GM23338 (cell line): ENCODE data around the gene PNLIPRP2. TPM values are rescaled to one million over a fixed set of nuclear protein-coding genes. Genes with fewer than 3 reads are reported as not detected.

Experiments
- ATAC-seq: fragments of 200-7000 bp; cut with Tn5 transposase; 3 replicates; pipeline ENCODE4 v1.9.1; 2020
- DNase-seq: peaks from one replicate; pipeline ENCODE4 v3.0.0-alpha.2; 2015; ENCODE audit warnings: low spot score
- H2AFZ ChIP-seq: fragments of 200-600 bp; sonication (generic); 2 replicates; pipeline ENCODE4 v1.8.0; 2016; ENCODE audit warnings: antibody characterized with exemption, mild to moderate bottlenecking, moderate library complexity
- H3F3A ChIP-seq: fragments of 200-600 bp; sonication (generic); replicated peaks from 2 replicates; pipeline ENCODE4 v1.8.0; 2017; ENCODE audit warnings: antibody characterized with exemption, mixed run types, low read depth
- H3K27ac ChIP-seq: fragments of 200-600 bp; sonication (generic); 2 replicates; pipeline ENCODE4 v1.6.1; 2016; ENCODE audit warnings: low read depth
- H3K27me3 ChIP-seq: fragments of 200-600 bp; sonication (generic); 2 replicates; pipeline ENCODE4 v1.8.0; 2016; ENCODE audit warnings: mild to moderate bottlenecking, mixed run types, moderate library complexity; ENCODE audit not compliant: insufficient read depth
- H3K36me3 ChIP-seq: fragments of 200-600 bp; sonication (generic); 2 replicates; pipeline ENCODE4 v1.8.0; 2016; ENCODE audit warnings: mild to moderate bottlenecking; ENCODE audit not compliant: insufficient read depth
- H3K4me1 ChIP-seq: fragments of 200-600 bp; sonication (generic); 2 replicates; pipeline ENCODE4 v1.8.0; 2016; ENCODE audit warnings: mild to moderate bottlenecking, moderate library complexity; ENCODE audit not compliant: insufficient read depth
- H3K4me2 ChIP-seq: fragments of 200-600 bp; sonication (generic); 2 replicates; pipeline ENCODE4 v1.7.1; 2017; ENCODE audit warnings: mixed run types
- H3K4me3 ChIP-seq: fragments of 200-600 bp; sonication (generic); 2 replicates; pipeline ENCODE4 v1.6.1; 2016; ENCODE audit warnings: mixed run types
- H3K79me2 ChIP-seq: fragments of 200-600 bp; sonication (generic); replicated peaks from 2 replicates; pipeline ENCODE4 v1.8.0; 2017; ENCODE audit warnings: mild to moderate bottlenecking; ENCODE audit not compliant: insufficient read depth
- H3K9me2 ChIP-seq: fragments of 200-600 bp; sonication (generic); 2 replicates; pipeline ENCODE4 v1.8.0; 2017; ENCODE audit not compliant: insufficient read depth
- H4K20me1 ChIP-seq: fragments of 200-600 bp; sonication (generic); replicated peaks from 2 replicates; pipeline ENCODE4 v1.8.0; 2017; ENCODE audit warnings: mild to moderate bottlenecking; ENCODE audit not compliant: insufficient read depth
- H3K27ac Mint-ChIP-seq: 2 replicates; pipeline ENCODE4 v1.8.0; 2020; ENCODE audit warnings: inconsistent platforms, mild to moderate bottlenecking, moderate library complexity, mixed read lengths
- H3K27me3 Mint-ChIP-seq: 3 replicates; pipeline ENCODE4 v1.8.0; 2022; ENCODE audit warnings: low read depth, mild to moderate bottlenecking, moderate library complexity, mixed read lengths, inconsistent platforms; ENCODE audit not compliant: insufficient read depth, poor library complexity
- H3K36me3 Mint-ChIP-seq: 3 replicates; pipeline ENCODE4 v1.8.0; 2021; ENCODE audit warnings: low read depth, mild to moderate bottlenecking, inconsistent platforms, moderate library complexity, mixed read lengths
- H3K4me1 Mint-ChIP-seq: 3 replicates; pipeline ENCODE4 v1.8.0; 2020; ENCODE audit warnings: mild to moderate bottlenecking, inconsistent platforms, mixed read lengths
- H3K4me3 Mint-ChIP-seq: 3 replicates; pipeline ENCODE4 v1.8.0; 2021; ENCODE audit warnings: moderate library complexity, mild to moderate bottlenecking, inconsistent platforms, mixed read lengths
- H3K9me3 Mint-ChIP-seq: 3 replicates; pipeline ENCODE4 v1.8.0; 2020; ENCODE audit warnings: moderate library complexity, mild to moderate bottlenecking, inconsistent platforms, mixed read lengths
- ZNF331 ChIP-seq: fragments of 250-450 bp; sonication (Bioruptor Pico); IDR thresholded peaks from 2 replicates; pipeline ENCODE4 v1.5.0; 2020; ENCODE audit warnings: low read depth, mild to moderate bottlenecking, moderate library complexity
- polyA plus RNA-seq: library from polyadenylated mRNA; unstranded; fragments of >200 nt; fragmentation: Nextera tagmentation; extraction: Ambion mirVana; gene quantifications from 2 replicates; pipeline ENCODE4 v1.2.1, GENCODE V29; 2016
- total RNA-seq: library from RNA; depleted of rRNA; stranded (reverse); fragments of >200 nt; shearing (Covaris generic); gene quantifications from 2 replicates; pipeline ENCODE4 v1.2.3, GENCODE V29; 2014; rRNA removed
- TF ChIP-seq, protein P1 (sequence below): fragments of 250-450 bp; sonication (Bioruptor Pico); IDR thresholded peaks from 2 replicates; pipeline ENCODE4 v1.5.0; 2020; ENCODE audit warnings: mild to moderate bottlenecking, moderate library complexity

The PNLIPRP2 gene
- total and polyA plus RNA-seq, 2 experiments from 2014 or later = 0.24 TPM; not detected in 1

DNA sequence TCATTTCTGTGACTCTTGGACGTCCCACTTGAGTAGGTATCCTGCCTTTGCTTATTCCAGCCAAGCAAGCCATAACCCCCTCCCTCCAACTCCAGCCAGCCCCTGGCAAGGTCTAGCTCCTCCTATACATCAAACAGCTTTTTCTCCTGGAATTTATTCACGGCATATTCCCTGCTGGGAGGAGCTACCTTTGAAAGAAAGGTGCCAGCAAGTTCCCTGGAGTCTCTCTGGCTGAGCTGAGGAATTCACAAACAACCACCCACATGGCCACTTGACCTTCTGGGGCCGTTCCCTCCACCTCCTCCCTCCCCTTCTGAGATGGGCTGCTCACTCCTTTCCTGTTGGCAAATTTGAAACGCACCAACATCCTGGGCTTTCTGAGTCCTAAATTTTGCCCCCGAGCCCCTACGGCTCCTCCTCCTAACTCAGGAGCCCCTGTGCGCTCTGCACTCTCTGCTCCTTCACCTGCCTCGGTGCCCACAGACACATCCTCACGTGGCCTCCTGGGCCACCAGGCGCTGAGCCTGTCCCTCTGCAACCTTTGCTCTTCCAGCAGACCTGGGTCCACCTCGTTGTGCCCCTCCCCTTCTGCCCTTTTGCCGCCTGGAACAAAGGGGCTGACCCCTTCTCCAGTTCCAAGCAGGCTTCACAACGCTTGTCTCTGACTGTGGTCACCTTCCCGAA is 73.6 kb downstream of the PNLIPRP2 start:
- Histone ChIP-seq H3K9me2 (no peaks in the 10 kb centered on the region), H3K36me3 (no peaks in the 10 kb centered on the region), H3F3A (no peaks in the 10 kb centered on the region), H3K79me2 (no peaks in the 10 kb centered on the region), H4K20me1 (no peaks in the 10 kb centered on the region), H3K27me3 (no peaks in the 10 kb centered on the region), H3K4me3 (no peak overlapping the region), H3K4me2 (peak overlapping the region; percentile 63), H2AFZ (peak overlapping the region; percentile 82; the same call in 1 of the 2 replicates), H3K4me1 (peaks cover 31% of the 10 kb centered on the region), H3K27ac (no peak overlapping the region)
- no peak for TF ChIP-seq ZNF331 (CRISPR knock-in tag)
- TF ChIP-seq, protein P1, sequence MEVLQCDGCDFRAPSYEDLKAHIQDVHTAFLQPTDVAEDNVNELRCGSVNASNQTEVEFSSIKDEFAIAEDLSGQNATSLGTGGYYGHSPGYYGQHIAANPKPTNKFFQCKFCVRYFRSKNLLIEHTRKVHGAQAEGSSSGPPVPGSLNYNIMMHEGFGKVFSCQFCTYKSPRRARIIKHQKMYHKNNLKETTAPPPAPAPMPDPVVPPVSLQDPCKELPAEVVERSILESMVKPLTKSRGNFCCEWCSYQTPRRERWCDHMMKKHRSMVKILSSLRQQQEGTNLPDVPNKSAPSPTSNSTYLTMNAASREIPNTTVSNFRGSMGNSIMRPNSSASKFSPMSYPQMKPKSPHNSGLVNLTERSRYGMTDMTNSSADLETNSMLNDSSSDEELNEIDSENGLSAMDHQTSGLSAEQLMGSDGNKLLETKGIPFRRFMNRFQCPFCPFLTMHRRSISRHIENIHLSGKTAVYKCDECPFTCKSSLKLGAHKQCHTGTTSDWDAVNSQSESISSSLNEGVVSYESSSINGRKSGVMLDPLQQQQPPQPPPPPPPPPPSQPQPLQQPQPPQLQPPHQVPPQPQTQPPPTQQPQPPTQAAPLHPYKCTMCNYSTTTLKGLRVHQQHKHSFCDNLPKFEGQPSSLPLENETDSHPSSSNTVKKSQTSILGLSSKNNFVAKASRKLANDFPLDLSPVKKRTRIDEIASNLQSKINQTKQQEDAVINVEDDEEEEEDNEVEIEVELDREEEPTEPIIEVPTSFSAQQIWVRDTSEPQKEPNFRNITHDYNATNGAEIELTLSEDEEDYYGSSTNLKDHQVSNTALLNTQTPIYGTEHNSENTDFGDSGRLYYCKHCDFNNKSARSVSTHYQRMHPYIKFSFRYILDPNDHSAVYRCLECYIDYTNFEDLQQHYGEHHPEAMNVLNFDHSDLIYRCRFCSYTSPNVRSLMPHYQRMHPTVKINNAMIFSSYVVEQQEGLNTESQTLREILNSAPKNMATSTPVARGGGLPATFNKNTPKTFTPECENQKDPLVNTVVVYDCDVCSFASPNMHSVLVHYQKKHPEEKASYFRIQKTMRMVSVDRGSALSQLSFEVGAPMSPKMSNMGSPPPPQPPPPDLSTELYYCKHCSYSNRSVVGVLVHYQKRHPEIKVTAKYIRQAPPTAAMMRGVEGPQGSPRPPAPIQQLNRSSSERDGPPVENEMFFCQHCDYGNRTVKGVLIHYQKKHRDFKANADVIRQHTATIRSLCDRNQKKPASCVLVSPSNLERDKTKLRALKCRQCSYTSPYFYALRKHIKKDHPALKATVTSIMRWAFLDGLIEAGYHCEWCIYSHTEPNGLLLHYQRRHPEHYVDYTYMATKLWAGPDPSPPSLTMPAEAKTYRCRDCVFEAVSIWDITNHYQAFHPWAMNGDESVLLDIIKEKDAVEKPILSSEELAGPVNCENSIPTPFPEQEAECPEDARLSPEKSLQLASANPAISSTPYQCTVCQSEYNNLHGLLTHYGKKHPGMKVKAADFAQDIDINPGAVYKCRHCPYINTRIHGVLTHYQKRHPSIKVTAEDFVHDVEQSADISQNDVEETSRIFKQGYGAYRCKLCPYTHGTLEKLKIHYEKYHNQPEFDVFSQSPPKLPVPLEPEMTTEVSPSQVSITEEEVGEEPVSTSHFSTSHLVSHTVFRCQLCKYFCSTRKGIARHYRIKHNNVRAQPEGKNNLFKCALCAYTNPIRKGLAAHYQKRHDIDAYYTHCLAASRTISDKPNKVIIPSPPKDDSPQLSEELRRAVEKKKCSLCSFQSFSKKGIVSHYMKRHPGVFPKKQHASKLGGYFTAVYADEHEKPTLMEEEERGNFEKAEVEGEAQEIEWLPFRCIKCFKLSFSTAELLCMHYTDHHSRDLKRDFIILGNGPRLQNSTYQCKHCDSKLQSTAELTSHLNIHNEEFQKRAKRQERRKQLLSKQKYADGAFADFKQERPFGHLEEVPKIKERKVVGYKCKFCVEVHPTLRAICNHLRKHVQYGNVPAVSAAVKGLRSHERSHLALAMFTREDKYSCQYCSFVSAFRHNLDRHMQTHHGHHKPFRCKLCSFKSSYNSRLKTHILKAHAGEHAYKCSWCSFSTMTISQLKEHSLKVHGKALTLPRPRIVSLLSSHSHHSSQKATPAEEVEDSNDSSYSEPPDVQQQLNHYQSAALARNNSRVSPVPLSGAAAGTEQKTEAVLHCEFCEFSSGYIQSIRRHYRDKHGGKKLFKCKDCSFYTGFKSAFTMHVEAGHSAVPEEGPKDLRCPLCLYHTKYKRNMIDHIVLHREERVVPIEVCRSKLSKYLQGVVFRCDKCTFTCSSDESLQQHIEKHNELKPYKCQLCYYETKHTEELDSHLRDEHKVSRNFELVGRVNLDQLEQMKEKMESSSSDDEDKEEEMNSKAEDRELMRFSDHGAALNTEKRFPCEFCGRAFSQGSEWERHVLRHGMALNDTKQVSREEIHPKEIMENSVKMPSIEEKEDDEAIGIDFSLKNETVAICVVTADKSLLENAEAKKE (CRISPR knock-in tag) = peak; percentile 32; the same call in 1 of the 2 replicates
- ATAC-seq = peak; percentile 66
- H3K4me3 Mint-ChIP-seq = no peak overlapping the region
- DNase-seq = peak; percentile 84
- peaks cover 13% of the 10 kb centered on the region for H3K27me3 Mint-ChIP-seq
- peaks cover 35% of the 10 kb centered on the region for H3K4me1 Mint-ChIP-seq
- peaks cover 2% of the 10 kb centered on the region; the same call in 2 of the 3 replicates for H3K9me3 Mint-ChIP-seq
- H3K36me3 Mint-ChIP-seq = peaks cover 2% of the 10 kb centered on the region; the same call in 1 of the 3 replicates
- H3K27ac Mint-ChIP-seq = no peak overlapping the region

Other genes with a start within 250 kb of the PNLIPRP2 start
- gene PNLIPRP3, start 193.1 kb upstream of the PNLIPRP2 start, total RNA-seq = not detected in 2 replicates
- not detected in 2 replicates for gene PNLIPRP3, start 193.1 kb upstream of the PNLIPRP2 start, polyA plus RNA-seq
- not detected in 2 replicates for gene PNLIP, start 75.0 kb upstream of the PNLIPRP2 start, total RNA-seq
- gene PNLIP, start 75.0 kb upstream of the PNLIPRP2 start, polyA plus RNA-seq = not detected in 2 replicates
- not detected in 2 replicates for gene PNLIPRP1, start 30.0 kb upstream of the PNLIPRP2 start, total RNA-seq
- gene PNLIPRP1, start 30.0 kb upstream of the PNLIPRP2 start, polyA plus RNA-seq = 0.21 TPM in 1 of 2 replicates, not detected in the other
- 5.2 and 6.3 TPM in 2 replicates for gene HSPA12A, start 121.6 kb downstream of the PNLIPRP2 start, total RNA-seq
- 4.4 and 5.6 TPM in 2 replicates for gene HSPA12A, start 121.6 kb downstream of the PNLIPRP2 start, polyA plus RNA-seq
- gene ENO4, start 228.5 kb downstream of the PNLIPRP2 start, total RNA-seq = 0.04 and 0.24 TPM in 2 replicates
- 0.44 and 0.59 TPM in 2 replicates for gene ENO4, start 228.5 kb downstream of the PNLIPRP2 start, polyA plus RNA-seq